Kidney epithelial cell (primary cell): ENCODE measurements around the gene MYBPC1. TPM values are rescaled to one million over a fixed set of nuclear protein-coding genes. Genes with fewer than 3 reads are reported as not detected.

Experiments used
- DNase-seq: peaks from one replicate; pipeline ENCODE4 v3.0.0-alpha.2; 2010; ENCODE audit warnings: low read depth
- H3K27me3 ChIP-seq: 2 replicates; pipeline ENCODE4 v1.6.0; 2011; ENCODE audit warnings: low read length; ENCODE audit not compliant: control insufficient read depth, insufficient read depth
- H3K36me3 ChIP-seq: 2 replicates; pipeline ENCODE4 v1.5.1; 2011; ENCODE audit warnings: low read length; ENCODE audit not compliant: control insufficient read depth, insufficient read depth
- H3K4me3 ChIP-seq: 2 replicates; pipeline ENCODE4 v1.5.1; 2011; ENCODE audit warnings: low read depth, mild to moderate bottlenecking, control low read depth, low read length
- CTCF ChIP-seq: IDR thresholded peaks from 2 replicates; pipeline ENCODE4 v1.5.1; 2011; ENCODE audit warnings: mild to moderate bottlenecking, moderate library complexity, low read length, control low read depth, inconsistent platforms; ENCODE audit not compliant: insufficient read depth, poor library complexity, severe bottlenecking
- total RNA-seq: library from RNA; depleted of rRNA; stranded (reverse); fragments of >200 nt; gene quantifications from 2 replicates; pipeline ENCODE4 v1.2.3, GENCODE V29; 2015

The MYBPC1 gene
- total RNA-seq, 1 donor from 2014 or later, result not detected

GRCh38 chr12:101612160-101612916 lies 17.6 kb downstream of the MYBPC1 start:
- no peak for TF ChIP-seq CTCF
- Histone ChIP-seq H3K27me3 (no peaks in the 10 kb centered on the region), H3K4me3 (no peak overlapping the region), H3K36me3 (no peaks in the 10 kb centered on the region)
- no peak for DNase-seq

GRCh38 chr12:101616027-101616494 lies 21.3 kb downstream of the MYBPC1 start:
- DNase-seq, result no peak
- Histone ChIP-seq H3K27me3 (no peaks in the 10 kb centered on the region), H3K36me3 (no peaks in the 10 kb centered on the region), H3K4me3 (no peak overlapping the region)
- TF ChIP-seq CTCF, result no peak

DNA sequence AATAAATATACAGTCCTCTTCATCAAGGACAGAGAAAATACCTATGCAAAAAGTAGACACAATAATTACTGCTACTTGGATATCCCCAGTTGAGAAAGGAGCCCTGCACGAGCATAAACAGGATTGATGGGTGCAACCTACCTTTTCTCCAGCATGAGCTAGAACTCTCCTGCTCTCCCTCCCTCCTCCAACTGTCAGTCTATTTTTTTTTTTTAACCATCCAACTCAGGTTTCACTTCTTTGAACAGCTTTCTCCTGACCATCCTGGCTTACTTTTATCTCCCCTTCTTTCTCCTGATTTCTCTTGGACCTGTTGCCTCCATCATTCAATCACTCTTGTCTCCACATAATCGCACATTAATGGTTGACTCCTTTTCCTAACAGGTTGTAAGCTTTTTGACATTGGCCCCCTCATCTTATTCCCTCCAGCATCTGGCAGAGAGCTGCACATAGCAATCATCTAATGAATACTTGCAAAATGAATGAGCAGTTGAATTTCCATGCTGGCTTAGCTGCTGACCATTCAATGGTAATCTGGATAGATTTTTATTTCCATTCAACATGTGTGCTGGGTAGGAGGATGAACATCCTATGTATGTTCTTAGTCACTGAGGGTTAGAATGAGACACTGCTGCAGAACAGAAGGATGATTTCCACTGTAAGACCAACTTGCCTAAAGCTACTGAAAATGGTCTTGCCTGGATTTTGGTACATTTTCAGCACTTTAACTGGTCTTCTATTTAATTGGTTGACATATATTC lies 24.4 kb downstream of the MYBPC1 start:
- no peak overlapping the region for H3K4me3 ChIP-seq
- DNase-seq, result no peak
- TF ChIP-seq CTCF, result no peak

DNA sequence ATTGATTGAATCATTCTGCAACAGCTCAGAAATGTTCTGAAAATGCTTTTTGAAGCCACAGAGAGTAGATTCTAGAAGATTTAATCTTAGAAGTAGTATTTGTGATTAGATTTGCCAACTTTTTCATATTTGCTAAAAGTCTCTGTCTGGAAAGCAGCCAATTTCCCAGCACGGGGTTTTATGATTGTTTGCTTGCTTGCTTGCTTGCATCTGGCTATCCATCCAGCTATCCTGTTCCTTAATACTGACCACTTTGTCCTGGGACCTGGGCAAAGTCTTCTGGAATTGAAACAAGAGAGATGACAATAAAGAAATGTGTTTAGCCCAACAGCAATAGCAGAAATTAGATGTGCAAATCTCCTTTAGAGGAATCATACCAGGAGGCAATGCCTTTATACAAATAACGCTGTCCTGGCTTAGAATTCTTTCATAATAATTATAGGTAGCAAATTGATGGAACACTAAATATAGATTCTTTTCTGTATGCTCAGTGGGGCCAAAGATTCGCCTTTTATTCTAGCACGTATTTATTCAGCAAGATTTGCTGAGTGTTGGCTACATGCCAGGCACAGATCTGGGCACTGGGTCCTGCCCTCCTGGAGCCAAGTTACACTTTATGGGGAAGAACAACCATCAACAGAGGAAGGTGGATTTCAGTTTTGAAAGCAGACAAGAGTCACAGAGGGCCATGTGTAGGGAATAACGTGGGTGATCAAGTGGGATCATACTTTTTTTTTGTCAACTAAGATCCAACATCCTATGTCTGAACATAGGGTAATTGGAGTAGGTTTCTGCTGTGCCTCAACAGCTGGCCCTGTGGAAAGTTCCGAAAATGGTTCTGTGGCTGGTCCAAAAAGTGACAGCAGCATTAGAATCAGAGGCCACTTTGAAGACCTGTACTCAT lies 25.3 kb downstream of the MYBPC1 start:
- H3K27me3 ChIP-seq, result no peaks in the 10 kb centered on the region
- DNase-seq, result no peak
- no peaks in the 10 kb centered on the region for H3K36me3 ChIP-seq
- no peak overlapping the region for H3K4me3 ChIP-seq
- TF ChIP-seq CTCF, result no peak

More for the DNA sequence above, 24.4 kb downstream of the MYBPC1 start:
- no peaks in the 10 kb centered on the region for H3K27me3 ChIP-seq
- H3K36me3 ChIP-seq, result no peaks in the 10 kb centered on the region

- DNase-seq, result no peak
- Histone ChIP-seq H3K36me3 (no peaks in the 10 kb centered on the region), H3K4me3 (no peak overlapping the region), H3K27me3 (no peaks in the 10 kb centered on the region)
- no peak for TF ChIP-seq CTCF
Observed at GRCh38 chr12:101620762-101621133, 26.0 kb downstream of the MYBPC1 start.
